GM18861 (cell line): ENCODE measurements around the gene SMARCAL1.

Experiments used
- ATAC-seq: cut with Tn5 transposase; IDR thresholded peaks from one replicate; pipeline ENCODE4 v1.9.1; 2021; ENCODE audit not compliant: unreplicated experiment

SMARCAL1 gene

GRCh38 chr2:216426938-216427337 lies 14.7 kb downstream of the SMARCAL1 start:
- ATAC-seq = no peak

- no peak for ATAC-seq
Observed at GRCh38 chr2:216428618-216429350, 16.5 kb downstream of the SMARCAL1 start.

- ATAC-seq = no peak
Observed at GRCh38 chr2:216429428-216429827, 17.1 kb downstream of the SMARCAL1 start.

GRCh38 chr2:216430811-216431530 lies 18.7 kb downstream of the SMARCAL1 start:
- ATAC-seq = no peak

GRCh38 chr2:216431531-216431856 lies 19.2 kb downstream of the SMARCAL1 start:
- ATAC-seq = no peak

- ATAC-seq = no peak
Observed at GRCh38 chr2:216436383-216436782, 24.1 kb downstream of the SMARCAL1 start.

GRCh38 chr2:216441308-216442010 lies 29.2 kb downstream of the SMARCAL1 start:
- ATAC-seq = no peak

- ATAC-seq = no peak
Observed at GRCh38 chr2:216445501-216445900, 33.2 kb downstream of the SMARCAL1 start.

GRCh38 chr2:216446343-216446742 lies 34.1 kb downstream of the SMARCAL1 start:
- no peak for ATAC-seq

- ATAC-seq = no peak
Observed at GRCh38 chr2:216447293-216447692, 35.0 kb downstream of the SMARCAL1 start.

GRCh38 chr2:216448829-216449228 lies 36.5 kb downstream of the SMARCAL1 start:
- no peak for ATAC-seq

- ATAC-seq = no peak
Observed at GRCh38 chr2:216450346-216450745, 38.1 kb downstream of the SMARCAL1 start.

- ATAC-seq = no peak
Observed at GRCh38 chr2:216450784-216451183, 38.5 kb downstream of the SMARCAL1 start.

- ATAC-seq = no peak
Observed at GRCh38 chr2:216453955-216454614, 41.8 kb downstream of the SMARCAL1 start.

- ATAC-seq = no peak
Observed at GRCh38 chr2:216463148-216463547, 50.9 kb downstream of the SMARCAL1 start.

- ATAC-seq = no peak
Observed at GRCh38 chr2:216464104-216464720, 51.9 kb downstream of the SMARCAL1 start.

- ATAC-seq = no peak
Observed at GRCh38 chr2:216465579-216466195, 53.4 kb downstream of the SMARCAL1 start.

GRCh38 chr2:216467845-216468244 lies 55.6 kb downstream of the SMARCAL1 start:
- ATAC-seq = no peak

GRCh38 chr2:216469661-216470060 lies 57.4 kb downstream of the SMARCAL1 start:
- ATAC-seq = no peak

- no peak for ATAC-seq
Observed at GRCh38 chr2:216473187-216473586, 60.9 kb downstream of the SMARCAL1 start.
